H9 (cell line): ENCODE results near the gene S100A4. TPM values are rescaled to one million over a fixed set of nuclear protein-coding genes. Genes with fewer than 3 reads are reported as not detected.

ENCODE experiments used
- DNase-seq: peaks from one replicate; pipeline ENCODE4 v3.0.0-alpha.2; 2017
- H2AFZ ChIP-seq: one replicate; pipeline ENCODE4 v1.6.1; 2013; ENCODE audit warnings: mild to moderate bottlenecking, low read length, control low read depth, moderate library complexity
- H2AK5ac ChIP-seq: 2 replicates; pipeline ENCODE4 v1.6.1; 2013; ENCODE audit warnings: low read length, control low read depth, mixed read lengths; ENCODE audit not compliant: insufficient read length
- H2BK120ac ChIP-seq: one replicate; pipeline ENCODE4 v1.6.1; 2013; ENCODE audit warnings: low read depth, mild to moderate bottlenecking, low read length, control low read depth, inconsistent platforms; ENCODE audit not compliant: poor library complexity, severe bottlenecking
- H2BK12ac ChIP-seq: 2 replicates; pipeline ENCODE4 v1.6.1; 2013; ENCODE audit warnings: low read length, control low read depth, mixed read lengths, low read depth; ENCODE audit not compliant: insufficient read length
- H2BK15ac ChIP-seq: 2 replicates; pipeline ENCODE4 v1.6.1; 2013; ENCODE audit warnings: low read depth, low read length, control low read depth
- H2BK20ac ChIP-seq: one replicate; pipeline ENCODE4 v1.6.1; 2013; ENCODE audit warnings: low read depth, mild to moderate bottlenecking, low read length, control low read depth, inconsistent platforms; ENCODE audit not compliant: poor library complexity, severe bottlenecking
- H2BK5ac ChIP-seq: 2 replicates; pipeline ENCODE4 v1.6.1; 2013; ENCODE audit warnings: low read length, control low read depth, mixed read lengths; ENCODE audit not compliant: insufficient read length
- H3K14ac ChIP-seq: 2 replicates; pipeline ENCODE4 v1.6.1; 2013; ENCODE audit warnings: low read length, control low read depth; ENCODE audit not compliant: insufficient read depth
- H3K18ac ChIP-seq: 2 replicates; pipeline ENCODE4 v1.6.1; 2013; ENCODE audit warnings: low read depth, mild to moderate bottlenecking, mixed read lengths, low read length, control low read depth; ENCODE audit not compliant: insufficient read length
- H3K23ac ChIP-seq: 2 replicates; pipeline ENCODE4 v1.6.1; 2013; ENCODE audit warnings: low read length, control low read depth, mixed read lengths, low read depth; ENCODE audit not compliant: insufficient read length
- H3K23me2 ChIP-seq: 2 replicates; pipeline ENCODE4 v1.6.1; 2013; ENCODE audit warnings: low read depth, mild to moderate bottlenecking, mixed read lengths, low read length, control low read depth; ENCODE audit not compliant: insufficient read length, poor library complexity, severe bottlenecking
- H3K27ac ChIP-seq: 2 replicates; pipeline ENCODE4 v1.5.1; 2013; ENCODE audit warnings: low read length, control low read depth, mixed read lengths, low read depth; ENCODE audit not compliant: insufficient read length
- H3K27me3 ChIP-seq: 2 replicates; pipeline ENCODE4 v1.6.1; 2013; ENCODE audit warnings: low read length, control low read depth, inconsistent platforms; ENCODE audit not compliant: insufficient read depth
- H3K4ac ChIP-seq: 2 replicates; pipeline ENCODE4 v1.6.1; 2013; ENCODE audit warnings: low read depth, mild to moderate bottlenecking, control low read depth, inconsistent platforms, low read length, moderate library complexity
- H3K4me1 ChIP-seq: 2 replicates; pipeline ENCODE4 v1.6.1; 2013; ENCODE audit warnings: low read length, control low read depth, inconsistent platforms; ENCODE audit not compliant: insufficient read depth
- H3K4me2 ChIP-seq: 2 replicates; pipeline ENCODE4 v1.6.1; 2013; ENCODE audit warnings: low read length, control low read depth, mixed read lengths; ENCODE audit not compliant: insufficient read length, insufficient read depth
- H3K56ac ChIP-seq: 2 replicates; pipeline ENCODE4 v1.6.1; 2013; ENCODE audit warnings: low read depth, mild to moderate bottlenecking, mixed read lengths, low read length, control low read depth; ENCODE audit not compliant: insufficient read length
- H3K79me1 ChIP-seq: 2 replicates; pipeline ENCODE4 v1.6.1; 2013; ENCODE audit warnings: low read depth, mild to moderate bottlenecking, moderate library complexity, low read length, control low read depth, inconsistent platforms; ENCODE audit not compliant: insufficient read depth, poor library complexity, severe bottlenecking
- H3K79me2 ChIP-seq: 2 replicates; pipeline ENCODE4 v1.6.1; 2013; ENCODE audit warnings: low read length, control low read depth, inconsistent platforms; ENCODE audit not compliant: insufficient read depth
- H3K9ac ChIP-seq: 2 replicates; pipeline ENCODE4 v1.6.1; 2013; ENCODE audit warnings: low read length, control low read depth, mixed read lengths; ENCODE audit not compliant: insufficient read length; ENCODE audit errors: extremely low read depth
- H3K9me3 ChIP-seq: one replicate; pipeline ENCODE4 v1.6.1; 2013; ENCODE audit warnings: low read depth, low read length, inconsistent platforms; ENCODE audit not compliant: control insufficient read depth
- H3T11ph ChIP-seq: one replicate; pipeline ENCODE4 v1.6.1; 2013; ENCODE audit warnings: mild to moderate bottlenecking, low read length, control low read depth, inconsistent platforms
- H4K20me1 ChIP-seq: one replicate; pipeline ENCODE4 v1.6.1; 2013; ENCODE audit not compliant: control insufficient read depth, insufficient read length, insufficient read depth
- H4K5ac ChIP-seq: 2 replicates; pipeline ENCODE4 v1.6.1; 2013; ENCODE audit warnings: low read depth, mild to moderate bottlenecking, mixed read lengths, low read length, control low read depth; ENCODE audit not compliant: insufficient read length
- H4K8ac ChIP-seq: replicated peaks from 2 replicates; pipeline ENCODE4 v1.6.1; 2013; ENCODE audit warnings: low read length, control low read depth, mixed read lengths, low read depth; ENCODE audit not compliant: insufficient read length
- H4K91ac ChIP-seq: 2 replicates; pipeline ENCODE4 v1.6.1; 2013; ENCODE audit warnings: low read depth, mild to moderate bottlenecking, moderate library complexity, mixed read lengths, low read length, control low read depth; ENCODE audit not compliant: insufficient read length
- H3K27ac Mint-ChIP-seq, 3 experiments: 2 replicates in 2 of 3; 3 replicates in 1 of 3; pipeline ENCODE4 v1.8.0; 2020 to 2021; ENCODE audit warnings: mixed read lengths in 3 of 3, mild to moderate bottlenecking in 1 of 3, moderate library complexity in 1 of 3
- H3K27me3 Mint-ChIP-seq: 2 replicates; pipeline ENCODE4 v1.8.0; 2021; ENCODE audit warnings: low read depth, mild to moderate bottlenecking, moderate library complexity, mixed read lengths
- H3K36me3 Mint-ChIP-seq, 3 experiments: 2 replicates in 2 of 3; 3 replicates in 1 of 3; pipeline ENCODE4 v1.8.0; 2020 to 2021; ENCODE audit warnings: low read depth in 3 of 3, mixed read lengths in 3 of 3; ENCODE audit not compliant: insufficient read depth in 1 of 3
- H3K4me1 Mint-ChIP-seq, 2 experiments: 2 replicates each; pipeline ENCODE4 v1.8.0; 2020; ENCODE audit warnings: mixed read lengths in 2 of 2
- H3K4me3 Mint-ChIP-seq, 2 experiments: 2 replicates in 1 of 2; 3 replicates in 1 of 2; pipeline ENCODE4 v1.8.0; 2020 to 2021; ENCODE audit warnings: mild to moderate bottlenecking in 2 of 2, mixed read lengths in 2 of 2, moderate library complexity in 1 of 2
- H3K9me3 Mint-ChIP-seq, 2 experiments: 2 replicates in 1 of 2; 3 replicates in 1 of 2; pipeline ENCODE4 v1.8.0; 2020; ENCODE audit warnings: mild to moderate bottlenecking in 2 of 2, mixed read lengths in 2 of 2, moderate library complexity in 1 of 2
- CTCF ChIP-seq: fragments of 200-600 bp; sonication (generic); conservative IDR thresholded peaks from 3 replicates; pipeline ENCODE4 v1.8.0; 2021; ENCODE audit warnings: antibody characterized with exemption, mild to moderate bottlenecking
- WGBS: extraction: QIAGEN DNeasy Blood & Tissue Kit; methylation state at CpG from one replicate; pipeline ENCODE4 v1.1.7; 2013; ENCODE audit warnings: missing lambda C conversion rate, low lambda C conversion rate, mixed read lengths; ENCODE audit not compliant: insufficient read length; ENCODE audit errors: extremely low coverage; 5-methylcytosine and 5-hydroxymethylcytosine counted together
- total RNA-seq: library from RNA; stranded (reverse); gene quantifications from 2 replicates; pipeline ENCODE4 v1.2.1, GENCODE V29; 2021

S100A4 gene
- total RNA-seq, 1 experiment from 2014 or later, result 9.0 TPM

- H2BK5ac ChIP-seq, result no peak overlapping the region
- H2BK20ac ChIP-seq, result no peak overlapping the region
- no peak overlapping the region for H4K8ac ChIP-seq
- peak; percentile 53 for DNase-seq
- TF ChIP-seq CTCF, result no peak
- H3K18ac ChIP-seq, result peak overlapping the region; percentile 4
- H3K79me2 ChIP-seq, result no peaks in the 10 kb centered on the region
- no peaks in the 10 kb centered on the region for H3K23me2 ChIP-seq
- no peaks in the 10 kb centered on the region for H3K36me3 Mint-ChIP-seq
- peak overlapping the region in 2 of 3 experiments; percentile 4 to 91; a peak in 3 of 7 replicates for H3K27ac Mint-ChIP-seq
- H3K4me3 Mint-ChIP-seq, result peak overlapping the region in 1 of 2 experiments; percentile 39; a peak in 3 of 5 replicates
- peak overlapping the region; percentile 23 for H3K4me2 ChIP-seq
- H3K27me3 Mint-ChIP-seq, result peaks cover 15% of the 10 kb centered on the region
- H3K9me3 Mint-ChIP-seq, result no peaks in the 10 kb centered on the region
- no peak overlapping the region for H2BK120ac ChIP-seq
- H3K56ac ChIP-seq, result no peak overlapping the region
- H3K79me1 ChIP-seq, result no peaks in the 10 kb centered on the region
- no peak overlapping the region for H2AK5ac ChIP-seq
- H4K5ac ChIP-seq, result no peak overlapping the region
- H3K4me1 ChIP-seq, result peaks cover 7% of the 10 kb centered on the region; the same call in 1 of the 2 replicates
- H3K27me3 ChIP-seq, result no peaks in the 10 kb centered on the region
- no peak overlapping the region for H2AFZ ChIP-seq
- no peaks in the 10 kb centered on the region for H3K9me3 ChIP-seq
- no peak overlapping the region for H3K4ac ChIP-seq
- 0 out of 2 replicates have a peak overlapping the region, but pooled peaks have one; percentile 28 for H3K14ac ChIP-seq
- H3K4me1 Mint-ChIP-seq, result peaks cover 33 to 35% of the 10 kb centered on the region in 2 experiments
- H2BK12ac ChIP-seq, result no peak overlapping the region
- H4K91ac ChIP-seq, result no peak overlapping the region
- WGBS, result no CpG with 5 or more reads among the region's 22 CpGs
- no peak overlapping the region for H3K23ac ChIP-seq
- H3T11ph ChIP-seq, result no peak overlapping the region
- no peak overlapping the region for H3K9ac ChIP-seq
- no peak overlapping the region for H3K27ac ChIP-seq
- H2BK15ac ChIP-seq, result no peak overlapping the region
- peaks cover 3% of the 10 kb centered on the region for H4K20me1 ChIP-seq
These were observed 22.2 kb upstream of the S100A4 start for GRCh38 chr1:153567621-153568366.
